Stimulated activated naive B cell treated with anti-CD40 and anti-IgM and Interleukin-4, amounts not matched to agents 10 μg/mL and 1 μg/mL and 100 μg/mL, for 72 hours (primary cell): Measurements from ENCODE around the gene TTI1.
"Not testable (repeated sequence)": the region's sequence is repeated elsewhere in the genome, so short reads cannot be mapped to it uniquely, and the experiment has no call there.

Experiments used
- ATAC-seq, 2 donors: fragments of 150-1000 bp; cut with Tn5 transposase; replicated peaks; 2 replicates each; pipeline ENCODE4 v1.10.0; 2021; ENCODE audit warnings: moderate library complexity in 1 of 2
- DNase-seq: peaks from one replicate; pipeline ENCODE4 v3.0.0; 2021
- H3K27ac Mint-ChIP-seq: one replicate; pipeline ENCODE4 v1.8.0; 2022; ENCODE audit warnings: mild to moderate bottlenecking, mixed read lengths
- H3K27me3 Mint-ChIP-seq, 2 donors: one replicate each; pipeline ENCODE4 v1.8.0; 2022; ENCODE audit warnings: mixed read lengths in 2 of 2
- H3K36me3 Mint-ChIP-seq, 2 donors: one replicate each; pipeline ENCODE4 v1.8.0; 2022; ENCODE audit warnings: mixed read lengths in 2 of 2, mild to moderate bottlenecking in 1 of 2
- H3K4me1 Mint-ChIP-seq, 2 donors: one replicate each; pipeline ENCODE4 v1.8.0; 2022; ENCODE audit warnings: mixed read lengths in 2 of 2, mild to moderate bottlenecking in 1 of 2
- H3K4me3 Mint-ChIP-seq, 2 donors: one replicate each; pipeline ENCODE4 v1.8.0; 2022; ENCODE audit warnings: mild to moderate bottlenecking in 2 of 2, mixed read lengths in 2 of 2, moderate library complexity in 1 of 2
- H3K9me3 Mint-ChIP-seq, 2 donors: one replicate each; pipeline ENCODE4 v1.8.0; 2022; ENCODE audit warnings: mixed read lengths in 2 of 2, mild to moderate bottlenecking in 1 of 2

Gene TTI1

GRCh38 chr20:37969949-37970855 lies 63.1 kb downstream of the TTI1 start:
- peaks cover 37 to 53% of the 10 kb centered on the region in 2 donors for H3K36me3 Mint-ChIP-seq
- no peak for ATAC-seq
- H3K9me3 Mint-ChIP-seq: peaks cover 19% of the 10 kb centered on the region in 2 donors
- H3K27ac Mint-ChIP-seq: no peak overlapping the region
- peaks cover 29 to 31% of the 10 kb centered on the region in 2 donors for H3K27me3 Mint-ChIP-seq
- DNase-seq: no peak
- H3K4me1 Mint-ChIP-seq: no peaks in the 10 kb centered on the region
- no peak overlapping the region for H3K4me3 Mint-ChIP-seq

DNA sequence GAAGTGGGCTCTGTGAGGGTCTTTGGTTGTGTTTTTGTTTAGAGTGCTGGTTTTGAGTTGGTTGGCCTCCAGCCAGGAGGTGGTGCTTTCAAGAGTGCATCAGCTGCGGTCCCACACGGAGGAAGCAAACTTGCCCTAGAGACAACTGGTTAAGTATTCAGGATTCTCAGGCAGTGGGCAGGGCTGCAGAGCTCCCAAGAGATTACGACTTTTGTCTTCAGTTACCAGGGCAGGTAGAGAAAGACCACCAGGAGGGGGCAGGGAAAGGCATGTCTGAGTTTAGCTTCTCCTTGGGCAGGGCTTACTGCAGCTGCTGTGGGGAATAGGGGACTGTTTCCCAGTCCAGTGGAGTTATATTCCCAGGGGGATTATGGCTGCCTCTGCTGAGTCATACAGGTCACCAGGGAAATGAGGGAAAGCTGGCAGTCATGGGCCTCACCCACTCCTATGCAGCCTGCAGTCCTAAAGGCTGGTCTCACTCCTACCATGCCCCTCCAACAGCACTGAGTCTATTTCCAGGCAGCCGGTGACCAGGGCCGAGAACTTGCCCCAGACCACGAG lies 64.3 kb downstream of the TTI1 start:
- Mint-ChIP-seq H3K4me3 (no peak overlapping the region), H3K9me3 (peaks cover 22 to 24% of the 10 kb centered on the region in 2 donors), H3K27ac (no peak overlapping the region), H3K27me3 (peaks cover 34 to 37% of the 10 kb centered on the region in 2 donors), H3K36me3 (peaks cover 36 to 50% of the 10 kb centered on the region in 2 donors), H3K4me1 (no peaks in the 10 kb centered on the region)
- DNase-seq: no peak
- ATAC-seq: no peak

DNA sequence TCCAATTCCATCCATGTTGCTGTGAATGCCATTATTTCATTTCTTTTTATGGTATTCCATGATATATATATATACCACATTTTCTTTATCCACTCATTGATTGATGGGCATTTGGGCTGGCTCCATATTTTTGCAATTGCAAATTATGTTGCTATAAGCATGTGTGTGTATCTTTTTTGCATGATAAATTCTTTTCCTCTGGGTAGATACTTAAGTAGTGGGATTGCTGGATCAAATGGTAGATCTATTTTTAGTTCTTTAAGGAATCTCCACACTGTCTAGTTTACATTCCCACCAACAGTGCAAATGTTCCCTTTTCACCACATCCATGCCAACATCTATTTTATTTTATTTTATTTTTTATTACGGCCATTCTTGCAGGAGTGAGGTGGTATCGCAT lies 69.8 kb downstream of the TTI1 start:
- H3K4me3 Mint-ChIP-seq, ATAC-seq, H3K4me1 Mint-ChIP-seq, H3K27ac Mint-ChIP-seq, DNase-seq: not testable (repeated sequence)
- Mint-ChIP-seq H3K36me3 (peaks cover 6 to 12% of the 10 kb centered on the region in 2 donors), H3K27me3 (peaks cover 27 to 41% of the 10 kb centered on the region in 2 donors), H3K9me3 (peaks cover 20 to 25% of the 10 kb centered on the region in 2 donors)

GRCh38 chr20:37961066-37961465 lies 72.2 kb downstream of the TTI1 start:
- Mint-ChIP-seq H3K4me1 (no peaks in the 10 kb centered on the region), H3K36me3 (no peaks in the 10 kb centered on the region), H3K27ac (no peak overlapping the region), H3K9me3 (peaks cover 7 to 11% of the 10 kb centered on the region in 2 donors), H3K27me3 (peaks cover 21 to 25% of the 10 kb centered on the region in 2 donors), H3K4me3 (no peak overlapping the region)
- ATAC-seq (no peak), DNase-seq (no peak)

DNA sequence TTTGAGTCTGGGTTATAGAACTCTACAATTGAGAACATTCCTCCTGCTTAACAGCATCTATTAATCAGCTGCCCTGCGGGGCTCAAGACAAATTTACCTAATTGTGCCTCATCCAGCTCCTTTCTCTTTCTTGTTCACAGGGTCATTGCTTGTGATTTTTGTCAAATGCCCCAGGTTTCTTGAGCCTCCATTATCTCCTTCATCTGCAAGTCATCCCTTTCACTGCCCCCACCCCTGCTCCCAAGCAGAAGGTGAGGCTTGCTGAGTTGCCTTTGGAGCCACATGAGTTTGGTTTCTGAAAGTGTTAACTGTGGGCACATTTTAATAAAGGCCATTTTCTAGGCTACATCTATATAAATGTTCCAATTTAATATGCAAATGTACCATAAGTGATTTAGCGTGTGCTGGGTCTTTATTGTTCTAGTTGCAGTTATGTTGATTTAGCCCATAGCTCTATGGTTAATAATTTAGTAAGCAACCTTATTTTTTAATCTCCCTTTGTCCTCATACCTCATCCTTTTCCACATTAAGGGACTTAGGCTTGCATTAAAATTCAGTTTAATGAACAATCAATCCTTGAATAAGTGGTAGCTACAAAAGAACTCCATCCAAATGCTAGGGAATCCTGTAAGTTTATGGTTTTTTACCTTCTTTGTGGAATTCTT lies 74.3 kb downstream of the TTI1 start:
- peaks cover 2 to 8% of the 10 kb centered on the region in 2 donors for H3K9me3 Mint-ChIP-seq

DNA sequence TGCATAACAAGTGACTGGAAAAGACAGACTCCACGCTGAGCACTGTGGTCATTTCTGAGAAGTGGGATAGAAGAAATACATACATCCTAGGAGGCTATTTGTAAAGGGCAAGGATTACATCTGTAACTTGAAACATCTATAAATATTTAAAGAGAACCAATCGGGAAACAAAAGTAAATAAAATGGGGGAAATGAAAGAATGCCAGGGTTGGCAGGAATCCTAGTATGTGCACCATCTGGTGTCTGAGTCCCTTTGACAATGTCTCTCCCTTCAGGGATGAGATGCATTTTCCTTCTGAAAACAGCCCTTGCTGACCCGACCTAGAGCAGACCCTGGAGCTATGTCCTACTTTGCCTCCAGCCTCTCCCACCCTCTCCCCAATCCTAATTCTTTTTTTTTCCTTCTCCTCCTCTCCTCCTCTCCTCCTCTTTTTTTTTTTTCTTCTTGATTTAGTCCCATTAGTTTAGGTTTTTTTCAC lies 77.1 kb downstream of the TTI1 start:
- no peak for DNase-seq

More for the DNA sequence above, 74.3 kb downstream of the TTI1 start:
- H3K27me3 Mint-ChIP-seq: peaks cover 12 to 23% of the 10 kb centered on the region in 2 donors
- no peak overlapping the region for H3K27ac Mint-ChIP-seq
- no peak overlapping the region for H3K4me3 Mint-ChIP-seq
- no peak for ATAC-seq
- no peak for DNase-seq
- H3K36me3 Mint-ChIP-seq: no peaks in the 10 kb centered on the region
- no peaks in the 10 kb centered on the region for H3K4me1 Mint-ChIP-seq

DNA sequence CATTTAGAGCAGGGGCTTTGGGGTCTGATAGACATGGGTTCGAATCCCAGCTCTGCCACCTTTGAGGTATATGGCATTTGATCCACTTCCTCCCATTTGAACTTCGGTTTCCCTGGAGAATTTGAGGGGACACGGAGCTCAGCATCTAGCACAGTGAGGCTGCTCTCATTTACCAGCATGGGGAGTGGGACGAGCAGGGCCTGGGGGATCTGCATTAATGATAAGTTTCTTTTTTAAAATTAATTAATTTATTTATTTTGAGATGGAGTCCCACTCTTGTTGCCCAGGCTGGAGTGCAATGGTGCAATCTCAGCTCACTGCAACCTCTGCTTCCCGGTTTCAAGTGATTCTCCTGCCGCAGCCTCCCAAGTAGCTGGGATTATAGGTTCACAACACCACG lies 77.7 kb downstream of the TTI1 start:
- no peak for DNase-seq
- no peaks in the 10 kb centered on the region for H3K9me3 Mint-ChIP-seq
- ATAC-seq: no peak
- no peak overlapping the region for H3K4me3 Mint-ChIP-seq
- H3K27ac Mint-ChIP-seq: no peak overlapping the region
- peaks cover 8 to 16% of the 10 kb centered on the region in 2 donors for H3K27me3 Mint-ChIP-seq
- no peaks in the 10 kb centered on the region for H3K4me1 Mint-ChIP-seq
- peaks cover 0 to 5% of the 10 kb centered on the region in 2 donors for H3K36me3 Mint-ChIP-seq

More for the DNA sequence above, 77.1 kb downstream of the TTI1 start:
- peaks cover 0 to 5% of the 10 kb centered on the region in 2 donors for H3K36me3 Mint-ChIP-seq
- ATAC-seq: no peak
- H3K27me3 Mint-ChIP-seq: peaks cover 8 to 23% of the 10 kb centered on the region in 2 donors
- H3K27ac Mint-ChIP-seq: no peak overlapping the region
- peaks cover 0 to 2% of the 10 kb centered on the region in 2 donors for H3K9me3 Mint-ChIP-seq
- H3K4me3 Mint-ChIP-seq: no peak overlapping the region
- H3K4me1 Mint-ChIP-seq: no peaks in the 10 kb centered on the region

DNA sequence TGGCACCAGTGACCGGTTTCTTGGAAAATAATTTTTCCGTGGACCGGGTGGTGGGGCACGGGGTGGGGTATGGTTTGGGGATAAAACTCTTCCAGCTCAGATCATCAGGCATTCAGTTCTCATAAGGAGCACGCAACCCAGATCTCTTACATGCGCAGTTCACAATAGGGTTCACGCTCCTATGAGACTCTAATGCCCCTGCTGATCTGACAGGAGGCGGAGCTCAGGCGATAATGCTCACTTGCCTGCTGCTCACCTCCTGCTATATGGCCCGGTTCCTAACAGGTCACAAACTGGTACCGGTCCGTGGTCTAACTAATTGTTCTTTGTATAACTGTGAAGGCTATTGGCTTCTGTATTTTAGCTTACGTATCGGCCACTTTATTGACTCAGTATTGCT lies 78.6 kb downstream of the TTI1 start:
- H3K4me3 Mint-ChIP-seq: no peak overlapping the region
- no peak for ATAC-seq
- H3K4me1 Mint-ChIP-seq: no peaks in the 10 kb centered on the region

DNA sequence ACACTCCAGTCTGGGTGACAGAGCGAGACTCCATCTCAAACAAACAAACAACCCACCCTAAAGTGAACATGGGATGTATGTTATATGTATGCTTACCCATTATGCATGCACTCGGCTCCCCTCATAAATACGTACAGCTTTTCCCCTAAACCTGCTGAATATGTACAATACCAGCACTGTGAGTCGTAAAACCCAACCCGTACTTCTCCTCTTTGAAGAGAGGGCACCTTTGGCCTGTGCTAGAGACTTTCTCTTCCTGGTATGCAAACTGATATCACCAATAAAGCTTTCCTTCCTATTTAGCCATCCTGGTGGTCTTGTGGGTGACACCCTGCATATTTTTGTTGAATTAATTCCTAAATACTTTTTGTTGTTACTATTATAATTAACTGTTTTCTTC lies 79.1 kb downstream of the TTI1 start:
- DNase-seq: no peak
- peaks cover 8 to 16% of the 10 kb centered on the region in 2 donors for H3K27me3 Mint-ChIP-seq
- H3K27ac Mint-ChIP-seq: no peak overlapping the region
- H3K36me3 Mint-ChIP-seq: peaks cover 0 to 5% of the 10 kb centered on the region in 2 donors
- H3K4me1 Mint-ChIP-seq: no peaks in the 10 kb centered on the region
- no peaks in the 10 kb centered on the region for H3K9me3 Mint-ChIP-seq
- no peak for ATAC-seq
- no peak overlapping the region for H3K4me3 Mint-ChIP-seq

More for the DNA sequence above, 78.6 kb downstream of the TTI1 start:
- H3K27me3 Mint-ChIP-seq: peaks cover 8 to 16% of the 10 kb centered on the region in 2 donors
- H3K9me3 Mint-ChIP-seq: no peaks in the 10 kb centered on the region
- no peak for DNase-seq
- H3K27ac Mint-ChIP-seq: no peak overlapping the region
- peaks cover 0 to 5% of the 10 kb centered on the region in 2 donors for H3K36me3 Mint-ChIP-seq

DNA sequence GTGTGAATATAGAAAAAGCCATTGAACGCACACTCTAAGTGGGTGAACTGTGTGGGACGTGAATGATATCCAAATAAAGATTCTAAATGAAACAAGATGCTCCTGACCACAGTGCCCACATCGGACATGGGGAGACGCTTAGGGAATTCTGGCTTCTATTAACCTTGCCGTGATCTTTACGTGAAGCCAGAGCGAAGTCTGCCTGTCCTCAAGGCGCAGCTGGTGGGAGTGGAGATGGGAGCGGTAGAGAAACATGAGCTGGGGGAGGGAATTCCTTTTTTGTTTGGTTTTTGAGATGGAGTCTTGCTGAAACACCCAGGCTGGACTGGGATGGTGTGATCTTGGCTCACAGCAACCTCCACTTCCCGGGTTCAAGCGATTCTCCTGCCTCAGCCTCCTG lies 84.3 kb downstream of the TTI1 start:
- H3K27ac Mint-ChIP-seq: no peak overlapping the region
- no peak overlapping the region for H3K4me3 Mint-ChIP-seq
- peaks cover 13 to 14% of the 10 kb centered on the region in 2 donors for H3K27me3 Mint-ChIP-seq
- ATAC-seq: no peak
- H3K4me1 Mint-ChIP-seq: no peaks in the 10 kb centered on the region
- H3K36me3 Mint-ChIP-seq: peaks cover 5 to 8% of the 10 kb centered on the region in 2 donors
- peaks cover 0 to 7% of the 10 kb centered on the region in 2 donors for H3K9me3 Mint-ChIP-seq
- DNase-seq: no peak

GRCh38 chr20:37947943-37948342 lies 85.3 kb downstream of the TTI1 start:
- no peak overlapping the region for H3K4me3 Mint-ChIP-seq
- H3K27me3 Mint-ChIP-seq: peaks cover 13 to 14% of the 10 kb centered on the region in 2 donors
- ATAC-seq (no peak), DNase-seq (no peak)
- peaks cover 0 to 7% of the 10 kb centered on the region in 2 donors for H3K9me3 Mint-ChIP-seq
- no peaks in the 10 kb centered on the region for H3K4me1 Mint-ChIP-seq
- H3K27ac Mint-ChIP-seq: no peak overlapping the region
- H3K36me3 Mint-ChIP-seq: peaks cover 5 to 8% of the 10 kb centered on the region in 2 donors

DNA sequence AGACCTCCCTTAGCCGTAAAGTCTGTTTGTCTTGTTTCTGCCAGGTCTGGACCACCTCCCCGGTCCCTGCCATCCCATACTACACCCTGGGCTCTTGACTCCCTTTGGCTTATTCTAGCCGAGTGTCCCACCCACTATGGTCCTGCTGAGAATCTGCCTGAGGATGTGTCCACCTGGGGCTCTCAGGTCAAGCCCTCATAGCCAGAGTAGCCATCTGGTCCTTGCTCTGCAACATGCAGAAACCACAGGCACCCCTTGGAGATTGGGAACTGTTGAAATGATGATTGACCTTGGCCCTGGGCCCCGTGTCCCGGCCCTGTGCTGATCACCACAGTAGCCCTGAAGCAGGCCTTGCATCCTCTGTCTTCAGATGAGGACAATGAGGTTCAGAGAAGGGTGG lies 86.3 kb downstream of the TTI1 start:
- Mint-ChIP-seq H3K36me3 (peaks cover under 1 to 8% of the 10 kb centered on the region in 2 donors), H3K9me3 (peaks cover 0 to 7% of the 10 kb centered on the region in 2 donors), H3K27ac (no peak overlapping the region), H3K4me1 (no peaks in the 10 kb centered on the region), H3K27me3 (peaks cover 13 to 14% of the 10 kb centered on the region in 2 donors), H3K4me3 (no peak overlapping the region)
- ATAC-seq: no peak
- no peak for DNase-seq

DNA sequence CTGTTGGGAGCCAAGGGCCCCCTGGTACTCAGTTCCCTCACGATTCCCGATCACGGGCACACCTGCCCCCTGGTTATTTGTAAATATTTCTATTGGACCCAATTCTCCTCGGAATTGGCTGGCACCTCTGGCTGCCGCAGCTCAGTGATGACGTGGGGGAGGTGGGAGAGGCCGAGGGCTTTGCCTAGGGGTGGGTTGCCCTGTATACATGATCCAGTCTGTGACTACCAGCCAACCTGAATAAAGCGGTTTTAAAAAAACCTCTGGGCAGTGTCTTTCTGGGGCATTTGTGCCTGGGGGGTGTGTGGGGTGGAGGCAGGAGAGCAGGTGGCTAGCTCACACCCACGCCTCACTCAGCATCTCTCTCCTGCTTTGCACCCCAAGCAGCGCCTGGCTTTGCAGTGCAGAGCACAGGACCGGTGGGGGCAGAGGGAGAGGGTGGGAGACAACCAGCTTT lies 88.1 kb downstream of the TTI1 start:
- H3K27me3 Mint-ChIP-seq: peaks cover 13 to 14% of the 10 kb centered on the region in 2 donors
- H3K4me1 Mint-ChIP-seq: no peaks in the 10 kb centered on the region
- no peak for DNase-seq
- H3K4me3 Mint-ChIP-seq: no peak overlapping the region
- ATAC-seq: no peak
- peaks cover 0 to 8% of the 10 kb centered on the region in 2 donors for H3K36me3 Mint-ChIP-seq
- peaks cover 0 to 7% of the 10 kb centered on the region in 2 donors for H3K9me3 Mint-ChIP-seq
- H3K27ac Mint-ChIP-seq: no peak overlapping the region

- no peak for DNase-seq
Observed at GRCh38 chr20:37944456-37944981, 88.7 kb downstream of the TTI1 start.

More at GRCh38 chr20:37944456-37944981, 88.7 kb downstream of the TTI1 start:
- peaks cover 13 to 14% of the 10 kb centered on the region in 2 donors for H3K27me3 Mint-ChIP-seq
- H3K36me3 Mint-ChIP-seq: peaks cover 0 to 8% of the 10 kb centered on the region in 2 donors
- H3K9me3 Mint-ChIP-seq: peaks cover 0 to 7% of the 10 kb centered on the region in 2 donors
- H3K4me3 Mint-ChIP-seq: no peak overlapping the region
- no peak overlapping the region for H3K27ac Mint-ChIP-seq
- H3K4me1 Mint-ChIP-seq: no peaks in the 10 kb centered on the region
- no peak for ATAC-seq
